Astrocyte of the cerebellum (primary cell): ENCODE measurements around the gene PTK6.
"Not testable (repeated sequence)": the region's sequence is repeated elsewhere in the genome, so short reads cannot be mapped to it uniquely, and the experiment has no call there.

Experiments
- DNase-seq: peaks from one replicate; pipeline ENCODE4 v3.0.0-alpha.2; 2011; ENCODE audit warnings: low read depth
- H3K4me3 ChIP-seq: 2 replicates; pipeline ENCODE4 v1.5.1; 2011; ENCODE audit warnings: mild to moderate bottlenecking, low read depth, low read length, moderate library complexity
- in situ Hi-C: cut with HindIII; loops from 2 replicates; pipeline ENCODE4 v1.10.0; 2017; ENCODE audit warnings: low sequenced_read_pairs
- TF ChIP-seq, protein P1 (sequence below): IDR thresholded peaks from 2 replicates; pipeline ENCODE4 v1.5.1; 2012; ENCODE audit warnings: low read length, low read depth, moderate library complexity, mild to moderate bottlenecking; ENCODE audit errors: missing control alignments

Gene PTK6

DNA sequence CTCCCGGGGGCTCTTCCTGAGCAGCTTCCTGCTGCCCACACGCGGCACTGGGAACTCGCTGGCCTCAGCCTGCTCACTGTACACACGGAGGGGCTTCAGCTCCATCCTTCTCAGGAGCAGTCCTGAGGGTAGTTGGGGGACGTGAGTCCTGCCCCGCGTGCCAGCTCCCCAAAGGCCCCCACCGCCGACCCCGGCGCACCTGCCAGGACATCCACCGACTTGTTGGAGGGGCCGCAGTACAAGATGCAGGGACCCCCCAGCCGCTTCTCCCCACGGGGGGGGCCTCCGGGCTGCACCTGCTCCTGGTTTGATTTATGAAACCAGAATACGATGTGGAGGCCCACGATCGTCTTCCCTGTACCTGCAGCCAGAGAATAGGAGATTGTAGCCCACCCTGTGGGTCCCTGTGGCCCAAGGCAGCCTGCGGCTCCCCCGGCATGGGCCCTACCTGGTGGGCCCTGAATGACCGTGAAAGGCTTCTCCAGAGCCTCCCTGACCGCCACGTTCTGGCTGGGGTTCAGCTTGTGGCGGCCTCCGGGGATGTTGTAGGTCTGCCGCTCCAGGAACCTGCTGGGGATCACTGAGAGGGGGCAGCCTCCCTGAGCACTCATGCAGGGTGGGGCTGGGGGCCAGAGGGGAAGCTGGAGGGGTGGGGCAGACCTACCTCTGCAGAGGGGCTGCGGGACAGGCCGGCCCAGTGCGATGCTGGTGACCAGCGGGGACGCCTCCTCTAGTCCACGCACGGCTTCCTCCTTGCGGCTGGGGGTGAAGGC is 24.6 kb upstream of the PTK6 start:
- in situ Hi-C loops: no loop called here
- TF ChIP-seq, protein P1, sequence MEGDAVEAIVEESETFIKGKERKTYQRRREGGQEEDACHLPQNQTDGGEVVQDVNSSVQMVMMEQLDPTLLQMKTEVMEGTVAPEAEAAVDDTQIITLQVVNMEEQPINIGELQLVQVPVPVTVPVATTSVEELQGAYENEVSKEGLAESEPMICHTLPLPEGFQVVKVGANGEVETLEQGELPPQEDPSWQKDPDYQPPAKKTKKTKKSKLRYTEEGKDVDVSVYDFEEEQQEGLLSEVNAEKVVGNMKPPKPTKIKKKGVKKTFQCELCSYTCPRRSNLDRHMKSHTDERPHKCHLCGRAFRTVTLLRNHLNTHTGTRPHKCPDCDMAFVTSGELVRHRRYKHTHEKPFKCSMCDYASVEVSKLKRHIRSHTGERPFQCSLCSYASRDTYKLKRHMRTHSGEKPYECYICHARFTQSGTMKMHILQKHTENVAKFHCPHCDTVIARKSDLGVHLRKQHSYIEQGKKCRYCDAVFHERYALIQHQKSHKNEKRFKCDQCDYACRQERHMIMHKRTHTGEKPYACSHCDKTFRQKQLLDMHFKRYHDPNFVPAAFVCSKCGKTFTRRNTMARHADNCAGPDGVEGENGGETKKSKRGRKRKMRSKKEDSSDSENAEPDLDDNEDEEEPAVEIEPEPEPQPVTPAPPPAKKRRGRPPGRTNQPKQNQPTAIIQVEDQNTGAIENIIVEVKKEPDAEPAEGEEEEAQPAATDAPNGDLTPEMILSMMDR: no peak

DNA sequence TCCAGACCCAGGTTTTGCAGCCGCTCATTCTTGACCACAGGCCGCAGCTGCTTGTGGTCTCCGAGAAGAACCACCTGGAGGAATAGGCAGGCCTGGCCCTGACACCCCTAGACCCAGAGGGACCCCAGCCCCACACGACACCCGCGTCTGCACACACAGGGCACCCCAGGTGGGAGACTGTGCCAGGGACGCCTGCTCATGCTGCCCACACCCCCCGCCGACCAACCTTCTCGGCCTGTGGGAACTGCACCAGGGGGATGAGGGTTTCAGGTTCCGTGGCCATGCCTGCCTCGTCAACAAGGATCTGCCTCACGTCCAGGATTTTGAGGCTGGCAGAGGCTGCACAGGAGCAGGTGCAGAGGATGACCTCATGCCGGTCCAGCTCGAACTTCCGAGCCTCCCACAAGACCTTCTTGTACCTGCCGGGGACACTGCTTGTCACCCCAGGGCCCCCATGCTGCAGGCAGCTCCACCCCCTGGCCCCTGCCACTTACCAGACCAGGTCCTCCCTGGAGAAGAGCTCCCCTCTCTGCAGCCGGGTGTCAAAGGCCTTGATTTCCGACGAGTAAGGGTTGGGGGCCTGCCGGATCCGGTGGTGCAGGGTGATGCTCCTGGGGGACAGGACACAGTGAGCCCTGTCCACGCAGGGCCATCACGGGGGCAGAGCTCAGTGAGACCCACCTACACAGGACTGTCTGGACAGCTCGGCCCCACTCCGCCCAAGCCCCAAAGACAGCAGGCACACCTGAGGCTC is 23.9 kb upstream of the PTK6 start:
- H3K4me3 ChIP-seq: no peak overlapping the region
- in situ Hi-C loops: no loop called here
- TF ChIP-seq, protein P1: no peak
- DNase-seq: no peak

More for the DNA sequence above, 24.6 kb upstream of the PTK6 start:
- no peak overlapping the region for H3K4me3 ChIP-seq
- no peak for DNase-seq

DNA sequence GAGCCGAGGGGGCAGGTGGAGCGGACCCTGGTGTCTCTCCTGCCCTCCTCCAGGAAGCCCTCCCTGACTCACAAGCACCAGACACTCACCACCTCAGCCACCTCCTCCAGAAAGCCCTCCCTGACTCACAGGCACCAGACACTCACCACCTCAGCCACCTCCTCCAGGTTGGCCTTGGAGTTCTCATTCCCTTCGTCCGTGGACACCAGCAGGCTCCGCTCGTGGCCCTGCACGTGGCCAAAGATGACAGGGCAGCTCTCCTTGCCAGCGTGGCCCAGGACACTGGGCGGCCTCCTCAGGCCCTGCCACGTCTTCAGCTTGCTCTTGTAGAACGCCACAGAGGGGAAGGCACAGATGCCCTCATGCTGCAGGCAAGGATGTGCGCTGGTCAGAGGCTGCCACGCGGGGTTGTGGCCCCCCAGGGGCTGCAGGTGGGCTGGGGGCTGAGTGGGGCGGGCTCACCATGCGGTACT is 23.2 kb upstream of the PTK6 start:
- DNase-seq: no peak
- TF ChIP-seq, protein P1: no peak
- H3K4me3 ChIP-seq: no peak overlapping the region
- in situ Hi-C loops: no loop called here

DNA sequence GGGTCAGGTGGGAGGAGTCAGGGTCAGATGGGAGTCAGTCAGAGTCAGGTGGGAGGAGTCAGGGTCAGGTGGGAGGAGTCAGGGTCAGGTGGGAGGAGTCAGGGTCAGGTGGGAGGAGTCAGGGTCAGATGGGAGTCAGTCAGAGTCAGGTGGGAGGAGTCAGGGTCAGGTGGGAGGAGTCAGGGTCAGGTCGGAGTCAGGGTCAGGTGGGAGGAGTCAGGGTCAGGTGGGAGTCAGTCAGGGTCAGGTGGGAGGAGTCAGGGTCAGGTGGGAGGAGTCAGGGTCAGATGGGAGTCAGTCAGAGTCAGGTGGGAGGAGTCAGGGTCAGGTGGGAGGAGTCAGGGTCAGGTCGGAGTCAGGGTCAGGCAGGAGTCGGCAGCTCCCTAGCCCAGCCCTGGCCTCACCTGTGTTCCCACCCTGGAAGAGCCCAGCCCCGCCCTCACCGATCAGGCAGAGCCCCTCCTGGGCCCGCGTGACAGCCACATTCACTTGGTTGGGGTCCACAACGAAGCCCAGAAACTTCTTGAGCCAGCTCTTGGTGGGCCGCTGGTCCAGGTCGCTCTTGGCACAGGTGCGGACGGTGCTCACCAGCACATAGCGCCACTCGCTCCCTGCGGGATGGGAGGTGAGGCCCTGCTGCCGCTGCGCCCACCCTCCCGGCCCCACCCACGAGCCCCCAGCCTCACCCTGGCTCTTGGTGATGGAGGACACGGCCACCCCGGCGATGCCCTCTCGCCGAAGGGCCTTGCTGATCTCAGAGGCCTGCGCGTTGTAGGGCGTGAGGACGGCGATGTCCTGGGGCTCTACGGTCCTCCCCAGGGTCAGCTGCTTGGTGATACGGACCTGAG is 22.5 kb upstream of the PTK6 start:
- in situ Hi-C loops, DNase-seq, H3K4me3 ChIP-seq: not testable (repeated sequence)

DNA sequence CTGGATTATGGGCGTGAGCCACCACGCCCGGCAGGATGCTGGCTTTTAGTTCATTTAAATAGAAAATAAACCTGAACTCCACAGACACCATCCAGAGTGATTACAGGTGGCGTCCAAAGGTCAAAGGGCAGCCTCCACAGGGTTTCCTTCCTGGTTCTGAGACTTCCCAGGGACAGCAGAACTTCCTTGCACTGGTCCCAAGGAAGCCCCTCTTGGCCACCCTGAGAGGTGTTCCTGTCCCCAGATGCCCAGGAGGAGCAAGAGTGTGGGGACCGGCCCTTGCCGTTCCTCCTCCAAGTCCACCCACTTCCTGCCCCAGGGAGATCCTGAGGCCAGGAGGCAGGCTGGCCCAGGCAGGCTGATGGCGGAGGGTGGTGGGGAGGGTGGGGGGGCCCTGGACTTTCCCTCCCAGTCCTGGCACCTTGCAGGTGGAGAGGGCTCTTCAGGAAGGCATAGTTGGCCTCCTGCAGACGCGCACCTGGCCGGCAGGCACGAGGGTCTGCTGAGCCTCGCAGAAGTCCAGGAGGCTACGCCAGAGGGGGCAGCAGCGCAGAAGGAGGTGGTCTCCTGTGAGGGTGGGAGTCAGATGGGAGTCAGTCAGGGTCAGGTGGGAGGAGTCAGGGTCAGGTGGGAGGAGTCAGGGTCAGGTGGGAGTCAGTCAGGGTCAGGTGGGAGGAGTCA is 21.8 kb upstream of the PTK6 start:
- DNase-seq: no peak
- TF ChIP-seq, protein P1: no peak
- in situ Hi-C loops: no loop called here
- H3K4me3 ChIP-seq: no peak overlapping the region

DNA sequence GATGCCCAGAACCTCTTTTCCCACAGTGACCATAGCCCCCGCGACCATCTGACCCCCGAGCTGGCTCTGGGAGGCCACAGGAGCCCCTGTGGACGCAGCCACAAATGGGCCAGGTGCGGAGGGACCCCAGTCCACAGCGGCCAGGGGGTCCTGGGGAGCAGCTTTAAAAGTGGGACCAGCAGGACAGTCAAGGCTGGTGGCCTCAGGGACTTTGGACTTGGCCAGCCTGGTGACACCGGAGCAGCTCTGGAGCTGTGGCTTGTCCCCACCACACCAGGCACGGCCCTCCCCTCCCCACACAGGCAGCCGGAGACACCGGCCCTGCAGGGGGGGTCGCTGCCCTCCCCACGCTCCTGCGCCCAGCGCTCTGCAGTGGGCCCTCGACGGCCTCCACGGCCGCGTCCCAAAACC is 20.3 kb upstream of the PTK6 start:
- in situ Hi-C loops: no loop called here
- DNase-seq: no peak
- TF ChIP-seq, protein P1: no peak
- H3K4me3 ChIP-seq: no peak overlapping the region
